OCI-M2 (cell line): ENCODE data around the gene HIC1.

Experiments
- DNase-seq: peaks from one replicate; lab custom pipeline; 2025; ENCODE audit not compliant: unreplicated experiment; lab: John Stamatoyannopoulos, UW

Gene HIC1

DNA sequence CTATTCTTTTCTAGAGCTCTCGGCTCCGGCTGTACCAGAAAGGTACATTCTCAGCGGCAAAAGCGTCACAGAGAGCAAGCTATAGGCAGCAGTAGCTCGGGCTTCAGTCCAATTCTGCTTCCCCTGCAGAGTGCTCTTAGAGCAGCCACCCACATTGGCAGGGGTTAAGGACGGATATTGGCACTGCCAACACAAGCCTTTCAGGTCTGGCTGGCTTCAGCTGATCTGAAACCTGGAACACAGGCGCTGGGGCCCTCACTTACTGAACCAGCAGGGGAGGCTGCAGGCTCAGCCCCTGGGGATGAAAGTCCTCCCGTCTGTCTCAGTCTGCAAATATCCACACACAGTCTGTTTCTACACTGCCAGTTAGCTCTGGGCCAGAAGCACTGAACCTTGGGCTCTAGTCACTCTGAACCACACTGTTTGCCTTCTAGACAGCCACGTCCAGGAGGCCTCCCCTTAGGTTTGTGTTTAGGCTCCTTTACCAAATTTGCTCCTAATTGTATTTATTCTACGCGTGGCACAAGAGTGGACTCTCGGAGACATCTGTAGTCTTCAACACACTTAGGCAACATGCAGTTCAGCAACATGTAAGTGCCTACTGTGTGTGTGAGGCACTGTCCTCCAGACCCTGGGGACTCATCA is 40.1 kb downstream of the HIC1 start:
- no peak for DNase-seq

- no peak for DNase-seq
These were observed 40.6 kb downstream of the HIC1 start for GRCh38 chr17:2095536-2095910.

- no peak for DNase-seq
These were observed 46.8 kb downstream of the HIC1 start for GRCh38 chr17:2101448-2102257.

- no peak for DNase-seq
These were observed 48.3 kb downstream of the HIC1 start for GRCh38 chr17:2102931-2103809.

DNA sequence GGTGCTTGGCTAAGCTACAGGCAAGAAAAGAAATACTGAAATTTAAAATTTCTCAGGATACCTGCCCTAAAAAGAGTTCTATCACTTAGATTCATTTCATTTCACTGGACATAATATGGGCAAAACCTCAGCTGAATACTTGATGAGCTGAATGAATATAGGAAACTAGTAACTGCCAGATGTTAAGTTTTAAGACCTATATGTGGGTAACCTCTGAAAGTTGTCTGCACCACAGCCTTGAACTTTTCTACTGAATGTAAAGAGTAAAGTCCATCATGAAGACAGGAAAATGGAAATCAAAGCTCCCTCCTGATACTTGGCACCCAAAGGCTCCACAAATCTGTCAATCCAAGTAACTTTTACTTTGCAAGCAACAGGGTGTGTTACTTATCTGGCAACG is 50.8 kb downstream of the HIC1 start:
- no peak for DNase-seq

DNA sequence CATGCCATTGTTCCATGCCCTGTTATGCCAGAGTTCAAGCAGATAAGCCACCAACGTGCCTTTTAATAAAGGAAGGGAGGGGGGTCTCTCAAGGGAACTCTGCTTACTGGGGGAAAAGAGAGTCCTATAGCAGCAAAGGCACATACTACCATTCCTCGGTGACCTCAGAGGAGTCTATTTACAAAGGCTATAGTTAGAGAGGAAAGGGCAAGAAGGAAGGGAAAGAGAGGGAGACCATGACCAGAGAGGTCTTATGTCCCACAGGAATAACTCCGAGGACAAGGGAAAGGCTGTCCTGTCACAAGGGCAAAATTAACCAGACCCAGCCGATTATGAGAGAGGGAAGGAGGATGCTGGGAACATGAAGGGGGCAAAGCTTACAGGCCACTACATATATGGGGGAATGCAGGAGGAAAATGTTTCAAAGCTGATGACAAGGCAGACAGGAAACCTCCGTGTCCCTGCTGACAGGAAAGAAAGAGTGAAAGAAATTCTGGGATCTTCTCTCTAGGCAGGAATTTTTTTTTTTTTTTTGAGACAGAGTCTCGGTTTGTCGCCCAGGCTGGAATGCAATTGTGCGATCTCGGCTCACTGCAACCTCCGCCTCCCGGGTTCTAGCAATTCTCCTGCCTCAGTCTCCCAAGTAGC is 51.5 kb downstream of the HIC1 start:
- DNase-seq = no peak

DNA sequence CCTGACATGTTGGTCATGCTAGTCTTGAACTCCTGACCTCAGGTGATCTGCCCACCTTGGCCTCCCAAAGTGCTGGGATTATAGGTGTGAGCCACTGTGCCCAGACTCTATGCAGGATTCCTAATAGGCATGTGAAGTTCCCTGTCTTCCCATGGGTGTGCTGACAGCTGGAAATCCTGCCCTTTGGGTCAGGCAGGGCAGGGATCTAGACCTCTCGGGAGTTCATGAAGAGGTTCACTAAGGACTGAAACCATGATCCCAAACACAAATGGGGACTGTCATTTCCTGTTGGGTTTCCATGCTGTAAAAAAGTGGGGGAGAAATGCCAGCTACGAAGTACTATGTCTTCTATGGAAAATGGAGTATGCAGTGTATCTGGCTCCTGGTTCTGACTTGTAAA is 52.1 kb downstream of the HIC1 start:
- DNase-seq = no peak

DNA sequence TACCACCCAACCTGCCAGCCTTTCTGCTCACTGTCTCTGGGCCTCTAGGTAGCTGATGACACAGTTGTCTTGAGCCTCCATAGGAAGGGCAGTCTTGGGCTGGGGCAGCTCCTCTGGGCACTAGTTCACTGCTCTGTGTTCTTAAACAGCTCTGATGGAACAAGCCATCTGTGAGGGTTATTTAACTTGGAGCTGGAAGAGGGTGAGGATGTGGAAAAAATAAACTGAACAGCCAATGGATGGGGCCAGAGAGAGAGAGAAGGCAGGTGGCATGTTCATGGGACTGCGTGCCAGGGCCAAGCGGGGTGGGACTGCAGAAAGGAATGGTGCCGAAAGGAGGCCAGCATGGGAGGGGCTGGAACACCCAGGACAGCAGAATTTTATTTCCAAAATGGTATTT is 52.6 kb downstream of the HIC1 start:
- no peak for DNase-seq

DNA sequence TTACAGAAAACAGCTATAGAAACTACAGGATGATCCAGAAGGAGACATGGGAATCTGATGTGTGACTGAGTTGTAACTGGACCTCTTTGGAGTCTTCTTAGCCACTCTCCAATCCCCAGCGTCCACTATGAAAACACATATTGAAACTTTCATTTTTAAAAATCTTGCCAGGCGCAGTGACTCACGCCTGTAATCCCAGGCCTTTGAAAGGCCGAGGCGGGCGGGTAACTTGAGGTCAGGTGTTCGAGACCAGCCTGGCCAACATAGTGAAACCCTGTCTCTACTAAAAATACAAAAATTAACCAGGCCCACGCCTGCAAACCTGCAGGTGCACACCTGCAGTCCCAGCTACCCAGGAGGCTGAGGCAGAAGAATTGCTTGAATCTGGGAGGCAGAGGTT is 53.3 kb downstream of the HIC1 start:
- no peak for DNase-seq

DNA sequence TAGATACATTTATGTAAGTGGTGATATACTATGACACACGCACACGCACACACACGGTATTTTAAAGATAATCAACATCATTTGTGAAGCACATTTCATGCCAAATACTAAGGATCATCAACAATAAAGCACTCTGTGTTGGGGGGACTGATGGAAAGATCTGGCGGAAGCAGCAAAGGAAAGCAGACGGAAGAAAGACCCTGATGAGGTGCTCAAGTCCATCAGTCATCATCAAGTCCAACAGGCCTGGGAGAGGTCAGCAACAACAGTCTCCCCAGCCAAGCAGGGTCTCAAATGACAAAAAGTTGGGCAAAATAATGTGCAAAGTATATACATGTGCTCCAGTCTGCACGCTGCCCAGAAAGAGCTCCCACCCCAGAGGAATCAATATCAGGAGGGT is 55.5 kb downstream of the HIC1 start:
- no peak for DNase-seq

DNA sequence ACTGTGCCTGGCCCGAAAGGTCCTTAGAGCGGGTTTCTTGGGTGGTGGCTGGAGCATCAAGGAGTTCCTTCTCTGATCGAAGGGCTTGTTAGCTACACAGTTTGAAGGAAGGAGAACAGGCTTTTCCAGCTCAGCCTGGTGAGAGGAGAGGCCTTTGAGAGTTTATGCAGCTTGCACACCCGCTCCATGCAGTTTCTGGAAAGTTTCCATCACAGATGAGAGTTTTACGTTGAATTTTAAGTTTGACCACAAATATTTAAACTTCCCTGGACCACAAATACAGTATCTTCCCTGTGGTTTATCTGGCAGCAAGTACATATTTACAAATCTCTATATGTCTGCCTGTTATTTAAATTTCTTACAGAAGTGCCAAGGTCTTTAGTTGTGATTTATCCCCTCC is 56.8 kb downstream of the HIC1 start:
- DNase-seq = no peak
